HL-60 (cell line): ENCODE measurements around the gene PCDHB7.
"Not testable (repeated sequence)": the region's sequence is repeated elsewhere in the genome, so short reads cannot be mapped to it uniquely, and the experiment has no call there.

Source experiments
- POLR2AphosphoS5 ChIP-seq: IDR thresholded peaks from 2 replicates; pipeline ENCODE4 v1.6.1; 2012; ENCODE audit warnings: low read depth
- TF ChIP-seq, protein P1 (sequence below): IDR thresholded peaks from one replicate; pipeline ENCODE4 v1.5.1; 2011; ENCODE audit warnings: low read length, control low read depth, inconsistent platforms; ENCODE audit not compliant: insufficient read depth

DNA sequence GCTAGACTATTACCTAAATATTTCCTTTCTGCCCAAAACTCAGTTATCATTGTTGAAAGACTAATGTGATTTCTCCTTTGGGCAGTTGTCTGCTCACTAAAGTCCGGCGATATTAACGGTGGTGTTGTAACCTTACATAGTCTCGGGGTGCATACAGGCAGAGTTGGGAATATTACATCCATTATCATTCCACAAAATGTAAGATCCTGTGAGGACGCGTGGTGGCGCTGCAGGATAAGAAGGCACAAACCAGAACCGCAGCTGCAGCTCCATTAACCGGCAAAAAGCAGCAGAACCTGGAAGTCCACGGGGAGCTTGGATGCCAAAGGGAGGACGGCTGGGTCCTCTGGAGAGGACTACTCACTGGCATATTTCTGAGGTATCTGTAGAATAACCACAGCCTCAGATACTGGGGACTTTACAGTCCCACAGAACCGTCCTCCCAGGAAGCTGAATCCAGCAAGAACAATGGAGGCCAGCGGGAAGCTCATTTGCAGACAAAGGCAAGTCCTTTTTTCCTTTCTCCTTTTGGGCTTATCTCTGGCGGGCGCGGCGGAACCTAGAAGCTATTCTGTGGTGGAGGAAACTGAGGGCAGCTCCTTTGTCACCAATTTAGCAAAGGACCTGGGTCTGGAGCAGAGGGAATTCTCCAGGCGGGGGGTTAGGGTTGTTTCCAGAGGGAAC is 41.4 kb downstream of the PCDHB7 start, which contains the start of gene PCDHB13:
- TF ChIP-seq, protein P1, sequence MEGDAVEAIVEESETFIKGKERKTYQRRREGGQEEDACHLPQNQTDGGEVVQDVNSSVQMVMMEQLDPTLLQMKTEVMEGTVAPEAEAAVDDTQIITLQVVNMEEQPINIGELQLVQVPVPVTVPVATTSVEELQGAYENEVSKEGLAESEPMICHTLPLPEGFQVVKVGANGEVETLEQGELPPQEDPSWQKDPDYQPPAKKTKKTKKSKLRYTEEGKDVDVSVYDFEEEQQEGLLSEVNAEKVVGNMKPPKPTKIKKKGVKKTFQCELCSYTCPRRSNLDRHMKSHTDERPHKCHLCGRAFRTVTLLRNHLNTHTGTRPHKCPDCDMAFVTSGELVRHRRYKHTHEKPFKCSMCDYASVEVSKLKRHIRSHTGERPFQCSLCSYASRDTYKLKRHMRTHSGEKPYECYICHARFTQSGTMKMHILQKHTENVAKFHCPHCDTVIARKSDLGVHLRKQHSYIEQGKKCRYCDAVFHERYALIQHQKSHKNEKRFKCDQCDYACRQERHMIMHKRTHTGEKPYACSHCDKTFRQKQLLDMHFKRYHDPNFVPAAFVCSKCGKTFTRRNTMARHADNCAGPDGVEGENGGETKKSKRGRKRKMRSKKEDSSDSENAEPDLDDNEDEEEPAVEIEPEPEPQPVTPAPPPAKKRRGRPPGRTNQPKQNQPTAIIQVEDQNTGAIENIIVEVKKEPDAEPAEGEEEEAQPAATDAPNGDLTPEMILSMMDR: not testable (repeated sequence)
- not testable (repeated sequence) for TF ChIP-seq POLR2AphosphoS5
